KOPT-K1 (cell line): ENCODE measurements around the gene ASAP2.

Experiments used
- H3K27ac ChIP-seq: fragments of 200-600 bp; sonication (generic); 2 replicates; pipeline ENCODE4 v1.5.1; 2016; ENCODE audit warnings: antibody characterized with exemption, mild to moderate bottlenecking, low read depth, low read length; ENCODE audit not compliant: poor library complexity, severe bottlenecking
- H3K36me3 ChIP-seq: fragments of 200-600 bp; sonication (generic); 2 replicates; pipeline ENCODE4 v1.5.1; 2017; ENCODE audit warnings: antibody characterized with exemption, mild to moderate bottlenecking, low read length, moderate library complexity; ENCODE audit not compliant: insufficient read depth
- H3K9me3 ChIP-seq: fragments of 200-600 bp; sonication (generic); 2 replicates; pipeline ENCODE4 v1.5.1; 2017; ENCODE audit warnings: antibody characterized with exemption, low read length, mild to moderate bottlenecking; ENCODE audit not compliant: insufficient read depth, poor library complexity, severe bottlenecking

The ASAP2 gene

DNA sequence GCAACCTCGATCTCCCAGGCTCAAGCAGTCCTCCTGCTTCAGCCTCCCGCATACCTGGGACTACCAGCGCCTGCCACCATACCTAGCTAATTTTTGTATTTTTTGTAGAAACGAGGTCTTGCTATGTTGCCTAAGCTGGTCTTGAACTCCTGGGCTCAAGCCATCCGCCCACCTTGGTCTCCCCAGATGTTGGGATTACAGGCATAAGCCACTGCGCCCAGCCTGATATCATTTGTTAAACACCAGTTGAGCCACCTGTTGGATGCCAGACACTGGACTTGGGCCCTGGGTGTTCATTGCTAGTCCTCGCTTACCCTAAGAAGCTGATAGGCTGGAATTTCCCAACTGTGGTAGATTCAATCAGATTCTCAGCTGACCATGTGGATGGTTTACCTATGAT lies 136.9 kb downstream of the ASAP2 start:
- no peaks in the 10 kb centered on the region for H3K9me3 ChIP-seq
- no peak overlapping the region for H3K27ac ChIP-seq
- no peaks in the 10 kb centered on the region for H3K36me3 ChIP-seq

DNA sequence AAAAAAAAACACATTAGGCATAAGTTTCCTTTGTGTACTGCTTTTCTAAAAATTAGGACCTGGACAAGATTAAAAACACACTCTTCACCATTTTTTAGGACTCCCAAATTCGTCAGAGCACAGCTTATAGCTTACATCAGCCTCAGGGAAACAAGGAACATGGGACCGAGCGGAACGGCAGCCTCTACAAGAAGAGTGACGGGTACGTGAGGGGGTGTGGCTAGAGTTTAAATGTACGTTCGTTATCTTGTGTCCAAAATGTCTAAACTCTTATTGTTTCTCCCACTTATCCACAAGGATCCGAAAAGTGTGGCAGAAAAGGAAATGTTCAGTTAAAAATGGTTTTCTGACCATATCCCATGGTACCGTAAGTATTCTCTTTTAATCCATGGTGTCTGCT lies 137.8 kb downstream of the ASAP2 start:
- no peak overlapping the region for H3K27ac ChIP-seq
- no peaks in the 10 kb centered on the region for H3K36me3 ChIP-seq
- no peaks in the 10 kb centered on the region for H3K9me3 ChIP-seq

DNA sequence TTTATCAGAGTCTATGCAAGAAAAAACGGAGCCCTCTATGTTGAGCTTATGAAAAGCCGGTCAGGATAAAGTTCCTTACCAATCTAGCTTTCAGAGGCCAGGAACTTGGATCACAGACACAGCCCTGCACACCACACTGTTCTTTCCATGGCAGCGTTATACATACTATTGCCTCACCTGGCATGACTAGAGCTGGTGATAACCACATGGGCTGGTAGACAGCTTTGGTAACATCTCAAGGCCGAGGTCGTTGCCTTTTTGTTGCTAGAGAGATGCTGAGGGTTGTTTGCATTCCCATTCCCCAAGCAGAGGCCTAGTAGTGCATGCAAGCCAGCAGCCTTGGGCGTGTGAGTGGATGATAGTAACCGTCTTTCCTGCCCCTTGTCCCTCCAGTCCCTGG lies 138.7 kb downstream of the ASAP2 start:
- H3K27ac ChIP-seq, result no peak overlapping the region
- no peaks in the 10 kb centered on the region for H3K36me3 ChIP-seq
- no peaks in the 10 kb centered on the region for H3K9me3 ChIP-seq

DNA sequence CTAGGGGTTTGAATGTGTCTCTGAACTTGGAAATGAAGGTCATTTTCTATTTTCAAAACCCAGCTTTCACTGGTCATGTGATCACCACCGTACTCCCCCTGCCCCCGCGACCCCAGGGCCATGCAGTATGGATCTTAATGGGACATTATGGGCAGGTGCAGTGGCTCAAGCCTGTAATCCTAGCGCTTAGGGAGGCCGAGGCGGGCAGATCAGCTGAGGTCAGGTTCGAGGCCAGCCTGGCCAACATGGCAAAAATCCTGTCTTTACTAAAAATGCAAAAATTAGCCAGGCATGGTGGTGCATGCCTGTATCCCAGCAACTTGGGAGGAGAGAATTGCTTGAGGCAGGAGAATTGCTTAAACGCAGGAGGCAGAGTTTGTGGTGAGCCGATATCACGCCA lies 139.4 kb downstream of the ASAP2 start:
- no peaks in the 10 kb centered on the region for H3K9me3 ChIP-seq
- H3K36me3 ChIP-seq, result no peaks in the 10 kb centered on the region
- H3K27ac ChIP-seq, result no peak overlapping the region

DNA sequence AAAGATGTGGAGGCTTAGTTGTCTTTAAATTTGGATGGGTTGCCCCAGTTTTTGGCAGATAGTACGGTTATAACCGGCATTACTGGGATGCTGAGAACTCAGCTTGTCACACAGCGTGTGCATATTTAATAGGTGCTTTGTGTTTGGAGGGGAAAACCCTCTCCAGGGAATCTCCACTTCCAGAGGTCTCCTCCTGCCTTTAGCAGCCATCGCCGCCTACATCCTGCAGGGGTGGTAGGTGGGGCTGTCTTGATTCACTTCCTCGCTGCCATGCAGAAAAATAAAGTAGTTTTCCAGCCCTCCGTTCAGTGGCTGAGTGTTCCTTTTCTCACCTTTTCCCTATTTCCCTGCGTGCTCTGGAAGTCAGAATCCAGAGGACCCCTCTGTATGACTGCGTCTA lies 140.3 kb downstream of the ASAP2 start:
- no peaks in the 10 kb centered on the region for H3K36me3 ChIP-seq
- no peaks in the 10 kb centered on the region for H3K9me3 ChIP-seq
- no peak overlapping the region for H3K27ac ChIP-seq

DNA sequence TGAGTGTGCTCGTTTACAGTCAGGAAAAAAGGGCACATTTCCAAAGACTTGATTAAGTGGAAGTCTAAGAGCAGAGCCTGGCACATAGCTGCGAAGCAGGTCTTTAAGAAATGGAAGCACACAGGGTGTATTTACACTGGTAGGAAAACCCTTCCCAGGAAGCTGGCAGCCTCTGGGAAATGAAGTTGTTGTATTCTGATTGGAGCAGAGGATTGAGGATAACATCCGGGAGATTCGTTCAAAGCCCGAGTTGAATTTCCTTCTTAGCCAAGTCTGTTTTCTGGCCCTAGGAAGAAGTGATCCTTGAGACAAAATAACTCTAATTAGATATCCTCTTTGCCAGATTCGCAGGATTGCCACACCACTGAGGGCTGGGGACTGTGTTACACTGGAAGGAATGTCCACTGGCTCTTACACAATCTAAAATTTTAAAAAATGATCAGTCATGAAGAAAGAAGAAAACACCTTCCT lies 140.8 kb downstream of the ASAP2 start:
- Histone ChIP-seq H3K36me3 (no peaks in the 10 kb centered on the region), H3K27ac (no peak overlapping the region), H3K9me3 (no peaks in the 10 kb centered on the region)

DNA sequence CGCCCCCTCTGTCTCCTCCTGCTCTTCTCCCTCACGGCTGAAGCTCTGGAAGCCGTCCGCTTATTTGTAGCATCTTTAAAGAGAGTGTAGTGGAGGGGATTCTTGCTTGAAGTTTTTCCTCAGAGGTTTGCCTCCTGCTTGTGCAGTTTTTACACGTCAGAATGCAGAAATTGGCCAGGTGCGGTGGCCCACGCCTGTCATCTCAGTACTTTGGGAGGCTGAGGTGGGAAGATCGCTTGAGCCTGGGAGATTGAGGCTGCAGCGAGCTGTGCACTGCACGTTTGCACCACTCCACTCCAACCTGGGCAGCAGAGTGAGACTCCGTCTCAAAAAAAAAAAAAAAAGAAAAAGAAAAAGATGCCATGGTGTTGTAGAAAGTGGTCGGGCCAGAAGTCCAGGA lies 147.7 kb downstream of the ASAP2 start:
- Histone ChIP-seq H3K27ac (no peak overlapping the region), H3K9me3 (no peaks in the 10 kb centered on the region), H3K36me3 (no peaks in the 10 kb centered on the region)

DNA sequence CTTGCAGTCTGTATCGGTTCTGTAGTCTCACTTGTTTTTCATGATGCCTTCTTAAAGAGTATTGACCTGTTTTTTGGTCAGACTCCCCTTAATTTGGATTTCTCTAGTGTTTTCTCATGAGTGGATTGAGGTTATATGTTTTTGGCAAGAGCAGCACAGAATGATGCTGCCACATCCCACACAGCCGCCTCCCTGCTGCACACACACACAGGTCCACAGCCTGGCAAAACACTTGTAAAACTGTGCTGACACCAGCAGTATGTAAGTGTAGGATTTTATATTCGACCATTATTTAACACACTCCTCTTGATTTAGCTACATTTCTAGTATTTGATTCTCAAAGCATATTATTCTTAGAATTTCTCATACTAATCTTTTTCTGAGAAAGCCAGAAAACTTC lies 148.7 kb downstream of the ASAP2 start:
- H3K9me3 ChIP-seq, result no peaks in the 10 kb centered on the region
- H3K36me3 ChIP-seq, result no peaks in the 10 kb centered on the region
- H3K27ac ChIP-seq, result no peak overlapping the region

DNA sequence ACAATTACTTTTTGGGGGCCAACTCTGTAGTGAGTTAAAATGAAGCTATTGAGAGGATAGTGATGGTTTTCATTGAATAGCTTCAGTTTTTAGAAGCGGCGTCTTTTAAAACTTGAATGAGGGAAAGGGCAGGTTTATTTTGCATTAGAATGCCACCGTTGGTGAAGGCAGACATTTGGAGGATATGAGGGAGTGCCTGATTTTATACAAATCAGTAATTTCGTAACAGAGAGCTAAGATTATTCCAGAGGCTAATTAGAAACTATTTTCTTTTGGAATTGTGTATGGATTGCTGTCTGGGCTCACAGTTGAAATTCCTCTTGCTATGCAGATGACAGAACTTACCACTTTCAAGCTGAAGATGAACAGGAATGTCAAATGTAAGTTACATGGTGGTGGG lies 149.1 kb downstream of the ASAP2 start:
- Histone ChIP-seq H3K27ac (no peak overlapping the region), H3K9me3 (no peaks in the 10 kb centered on the region), H3K36me3 (no peaks in the 10 kb centered on the region)

DNA sequence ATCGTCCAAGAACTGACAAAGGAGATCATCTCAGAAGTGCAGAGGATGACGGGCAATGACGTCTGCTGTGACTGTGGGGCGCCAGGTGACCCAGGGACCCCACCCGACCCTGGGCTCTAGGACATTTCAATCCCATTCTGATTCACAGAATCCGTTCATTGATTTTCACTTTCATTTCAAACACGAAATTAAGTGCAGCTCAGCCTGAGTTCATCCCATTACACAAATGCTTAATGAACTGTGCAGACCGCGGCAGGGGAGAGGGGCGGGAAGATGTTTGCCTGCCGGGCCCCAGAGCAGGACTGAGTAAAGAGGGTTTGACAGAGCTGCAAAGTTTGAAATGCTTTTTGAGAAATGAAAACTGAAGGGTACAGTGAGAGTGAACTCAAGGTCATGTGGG lies 149.6 kb downstream of the ASAP2 start:
- Histone ChIP-seq H3K27ac (no peak overlapping the region), H3K36me3 (no peaks in the 10 kb centered on the region), H3K9me3 (no peaks in the 10 kb centered on the region)

DNA sequence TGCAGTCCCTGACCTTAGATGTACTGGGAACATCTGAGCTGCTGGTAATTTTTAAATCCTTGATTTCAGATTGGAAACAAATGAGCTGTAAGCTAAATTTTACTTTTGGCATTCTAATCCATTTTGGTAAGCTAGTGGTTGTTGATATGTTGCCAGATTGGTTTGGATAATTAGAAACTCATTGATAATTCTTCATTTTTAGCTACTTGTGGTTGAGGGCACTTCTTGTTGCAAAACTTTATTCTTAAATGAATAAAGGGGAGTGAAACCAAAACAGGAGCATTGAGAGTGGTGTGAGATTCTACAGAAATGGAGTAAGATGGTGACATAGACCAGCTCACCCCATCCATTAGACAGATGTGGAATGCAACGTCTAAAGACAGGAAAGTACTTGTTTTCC lies 152.2 kb downstream of the ASAP2 start:
- Histone ChIP-seq H3K9me3 (no peaks in the 10 kb centered on the region), H3K27ac (no peak overlapping the region), H3K36me3 (no peaks in the 10 kb centered on the region)

DNA sequence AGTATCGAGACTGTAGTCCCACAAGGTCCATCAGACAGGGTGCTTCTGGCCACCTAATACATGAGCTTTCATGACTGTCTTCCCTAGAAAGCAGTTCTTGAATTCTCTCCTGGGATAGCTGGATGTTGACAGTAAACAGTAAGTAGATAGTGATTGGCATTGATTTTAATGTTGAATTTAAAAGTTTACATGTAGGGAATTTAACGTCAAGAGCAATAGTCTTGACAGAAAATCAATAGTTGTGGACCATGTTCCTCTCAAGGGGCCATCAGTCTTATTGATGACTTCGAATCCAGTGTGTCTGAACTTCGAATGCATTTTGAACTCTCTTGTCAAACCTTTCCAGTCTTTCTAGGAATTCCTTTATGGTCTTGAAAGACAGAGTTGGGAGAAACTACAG lies 152.9 kb downstream of the ASAP2 start:
- Histone ChIP-seq H3K9me3 (no peaks in the 10 kb centered on the region), H3K27ac (no peak overlapping the region), H3K36me3 (no peaks in the 10 kb centered on the region)

DNA sequence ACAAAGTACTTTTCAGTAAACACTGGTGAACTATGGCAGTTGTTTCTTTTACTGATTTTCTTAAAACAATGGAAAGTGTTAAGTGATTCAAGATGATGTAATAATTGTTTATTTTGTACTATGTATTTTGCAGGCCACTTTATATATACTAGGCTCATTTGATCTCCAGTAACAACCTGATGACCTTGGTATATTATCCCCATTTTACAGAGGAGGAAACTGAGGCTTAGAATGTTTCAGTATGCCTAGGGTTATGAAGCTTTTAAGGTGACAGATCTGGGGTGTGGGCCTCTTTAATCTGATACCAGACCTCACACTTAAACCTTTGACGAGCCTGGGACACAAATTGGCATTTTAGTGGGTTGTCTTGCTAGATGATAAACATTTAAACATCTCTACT lies 153.5 kb downstream of the ASAP2 start:
- Histone ChIP-seq H3K36me3 (no peaks in the 10 kb centered on the region), H3K9me3 (no peaks in the 10 kb centered on the region), H3K27ac (no peak overlapping the region)

DNA sequence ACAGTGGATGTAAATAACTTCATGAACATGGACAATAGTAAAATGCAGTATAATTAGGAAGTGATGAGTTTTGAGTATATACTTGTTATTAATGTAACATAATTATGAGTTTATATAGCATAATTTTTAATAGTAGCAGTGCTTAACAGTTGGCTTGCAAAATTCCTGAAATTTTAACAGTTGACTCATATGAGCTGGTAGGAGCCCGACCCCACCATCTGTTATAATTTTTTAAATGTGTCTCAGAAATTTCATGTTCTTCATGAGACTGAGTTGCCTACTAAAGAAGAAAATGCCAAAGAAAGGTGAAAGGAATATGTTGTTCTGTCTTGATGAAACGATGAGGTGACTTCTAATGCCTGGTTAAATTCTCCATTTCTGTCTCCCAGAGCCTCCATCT lies 154.1 kb downstream of the ASAP2 start:
- no peaks in the 10 kb centered on the region for H3K9me3 ChIP-seq
- H3K36me3 ChIP-seq, result no peaks in the 10 kb centered on the region
- no peak overlapping the region for H3K27ac ChIP-seq

DNA sequence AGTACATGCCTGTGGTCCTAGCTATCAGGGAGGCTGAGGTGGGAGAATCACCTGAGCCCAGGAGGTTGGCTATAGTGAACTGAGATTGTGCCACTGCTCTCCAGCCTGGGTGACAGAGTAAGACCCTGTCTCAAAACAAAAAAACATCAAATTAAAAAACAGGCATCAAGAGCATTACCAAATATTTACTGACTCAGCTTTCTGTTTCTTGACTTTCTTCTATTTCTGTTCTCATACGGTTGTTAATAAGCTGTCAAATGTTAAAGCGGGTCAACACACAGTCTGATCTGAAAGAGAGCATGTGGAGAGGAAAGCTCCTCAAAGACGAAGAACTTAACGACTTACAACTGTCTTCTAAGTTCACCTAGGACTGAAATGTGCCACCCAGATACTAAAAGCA lies 157.8 kb downstream of the ASAP2 start:
- no peaks in the 10 kb centered on the region for H3K36me3 ChIP-seq
- no peaks in the 10 kb centered on the region for H3K9me3 ChIP-seq
- no peak overlapping the region for H3K27ac ChIP-seq

DNA sequence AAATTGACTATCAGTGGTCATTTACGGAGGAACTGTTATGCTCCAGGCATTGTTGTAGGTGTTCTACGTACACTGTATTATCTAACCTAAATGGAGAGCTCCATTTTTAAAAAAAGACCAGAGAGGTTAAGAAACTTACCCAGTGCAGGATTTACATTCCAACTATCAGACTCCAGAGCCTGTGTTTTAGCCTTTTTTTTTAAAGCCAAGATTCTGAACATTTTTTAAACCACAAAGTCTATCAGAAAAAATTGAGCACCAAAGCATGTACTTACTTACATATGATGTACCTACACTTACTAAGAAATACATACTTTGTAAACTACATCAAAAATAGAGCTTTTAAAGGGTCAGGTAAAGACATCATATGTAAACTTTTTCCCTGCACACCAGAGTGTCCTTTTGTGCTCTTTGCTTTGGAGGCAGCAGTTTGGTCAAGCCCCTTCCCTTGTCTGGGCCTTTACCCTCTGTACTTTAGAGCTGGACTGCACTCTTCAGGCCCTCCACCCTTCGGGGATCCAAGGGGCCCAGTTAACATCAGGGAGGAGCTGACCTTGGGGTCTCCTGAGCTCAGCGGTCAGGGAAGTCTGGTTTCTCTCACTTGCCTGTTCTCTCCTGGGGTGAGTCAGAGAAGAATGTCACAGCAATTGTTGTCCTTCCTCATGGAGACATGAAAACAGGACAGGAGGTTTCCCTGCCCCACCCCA lies 158.3 kb downstream of the ASAP2 start:
- no peak overlapping the region for H3K27ac ChIP-seq
- H3K36me3 ChIP-seq, result no peaks in the 10 kb centered on the region
- H3K9me3 ChIP-seq, result no peaks in the 10 kb centered on the region
